ENCODE data around the gene UGT2A3. TPM values are rescaled to one million over a fixed set of nuclear protein-coding genes. Genes with fewer than 3 reads are reported as not detected.

UGT2A3 gene
- total and polyA plus RNA-seq, 2 of the 8 experiments (the other 6 are each of a cell fraction or from before 2014, with no cell fraction given): not detected

DNA sequence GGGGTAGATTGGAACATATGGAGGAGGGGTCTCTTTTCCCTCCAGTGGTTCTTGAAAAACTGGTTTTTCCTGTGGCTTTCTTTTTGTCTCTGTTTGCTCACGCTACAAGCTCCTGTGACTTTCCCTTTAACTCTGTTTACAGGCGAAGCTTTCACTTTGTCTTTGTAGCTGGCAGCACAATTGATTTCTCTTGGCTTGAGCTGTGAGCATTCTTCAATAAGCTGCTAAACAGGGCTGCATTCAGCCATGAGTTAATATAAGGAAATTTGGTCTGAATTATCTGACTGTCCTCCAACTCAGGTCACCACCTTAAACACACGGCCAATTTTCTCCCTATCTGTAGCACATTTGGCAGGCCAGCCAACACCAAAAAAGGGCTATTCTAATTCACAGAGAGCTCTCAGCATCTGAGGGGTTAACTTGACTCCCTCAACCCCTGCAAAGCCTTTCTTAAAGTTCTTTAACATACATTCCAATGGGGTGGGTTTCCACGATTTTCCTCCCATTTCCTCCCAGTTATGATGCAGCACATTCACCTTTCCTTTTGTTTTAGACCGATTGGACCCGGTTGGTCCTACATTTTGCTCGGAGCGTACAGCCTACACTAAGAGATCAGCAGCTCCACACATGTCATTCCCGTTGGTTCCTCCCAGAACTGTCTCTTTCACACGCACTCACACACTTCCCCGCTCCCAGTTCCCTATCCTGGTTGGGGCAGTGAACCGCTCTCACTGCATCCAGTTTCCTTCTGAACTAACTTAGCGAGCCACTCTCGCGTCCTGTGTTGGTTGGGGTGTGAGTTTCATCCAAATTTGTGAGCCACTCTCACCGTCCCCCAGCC is 45.4 kb downstream of the UGT2A3 start (continued):
- peak in 1 of 2 experiments; percentile 83; a peak in 1 of 3 replicates for TF ChIP-seq EP300 (IDR thresholded peaks at IDR 0.05; ENCODE audit: borderline replicate concordance in 1 of 2, low read depth in 2 of 2, low read length in 2 of 2)
- no peak; the same call in 1 of the 2 replicates for TF ChIP-seq POLR2AphosphoS5 (IDR thresholded peaks at IDR 0.05; ENCODE audit: low read depth, low read length)
- TF ChIP-seq TAF1 (IDR thresholded peaks at IDR 0.05; ENCODE audit: low read depth, low read length): peak; percentile 54; the same call in 1 of the 2 replicates
